Measurements from ENCODE around the gene ATP23. TPM values are rescaled to one million over a fixed set of nuclear protein-coding genes. Genes with fewer than 3 reads are reported as not detected.

ATP23 gene
- polyA plus RNA-seq, 1 of the 3 experiments (the other 2 are of a cell fraction) = 6.4 TPM

DNA sequence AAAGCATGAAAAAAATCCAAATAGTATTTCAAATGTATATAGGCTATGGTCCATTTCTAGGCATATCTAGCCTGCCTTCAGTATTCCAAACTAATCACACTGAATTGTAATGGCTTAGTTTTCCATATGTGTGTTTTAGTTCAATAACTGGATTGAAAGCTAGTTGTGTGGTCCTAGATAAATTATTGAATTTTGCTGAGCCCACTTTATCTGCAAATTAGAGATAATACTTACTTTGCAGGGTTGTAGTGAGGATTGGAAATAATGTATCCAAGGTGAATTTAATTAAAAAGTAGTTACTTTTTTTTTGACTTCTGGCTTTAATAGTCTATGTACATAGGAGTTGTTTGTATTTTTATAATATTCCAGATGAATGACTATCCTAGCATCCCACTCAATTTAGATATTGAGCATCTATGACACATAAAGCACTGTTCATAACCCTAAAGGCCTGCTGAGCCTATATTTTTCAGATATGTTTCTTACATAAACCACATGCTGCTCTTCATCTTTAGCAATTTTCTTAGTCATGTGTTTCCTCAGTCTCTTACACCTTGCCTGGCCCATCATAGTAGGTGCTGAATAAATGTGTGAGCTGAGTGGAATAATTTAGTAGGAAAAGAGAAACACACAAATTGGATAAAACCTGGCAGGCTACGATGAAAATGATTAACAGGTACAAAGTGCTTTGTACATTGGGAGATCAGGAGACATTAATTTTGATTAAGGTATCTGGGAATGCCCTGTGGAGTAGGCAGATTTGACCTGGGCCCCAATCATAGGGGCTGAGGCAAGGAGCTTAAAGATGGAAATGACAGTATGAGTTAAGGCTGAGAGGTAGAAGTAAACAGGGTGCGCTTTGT lies 1.1 kb upstream of the ATP23 start:
- Histone ChIP-seq H3K4me1 (ENCODE audit: control insufficient read depth in 1 of 2, insufficient read depth in 2 of 2, low read depth in 1 of 2, low read length in 1 of 2) (peaks cover 4 to 9% of the 10 kb centered on the region in 2 experiments; a peak in 3 of 4 replicates), H3K79me2 (ENCODE audit: insufficient read depth) (0 out of 2 replicates have a peak, but pooled peaks cover 2% of the 10 kb centered on the region), H3F3A (replicated peaks; ENCODE audit: insufficient read depth) (no peaks in the 10 kb centered on the region), H3K9me3 (no peaks in the 10 kb centered on the region), H4K20me1 (ENCODE audit: insufficient read depth) (no peaks in the 10 kb centered on the region), H3K27me3 (ENCODE audit: insufficient read depth) (no peaks in the 10 kb centered on the region), H3K4me3 (ENCODE audit: low read depth in 2 of 2, low read length in 1 of 2) (peak overlapping the region in 1 of 2 experiments; percentile 63; a peak in 2 of 4 replicates), H3K9me2 (no peaks in the 10 kb centered on the region), H3K9ac (no peak overlapping the region), H3K4me2 (peak overlapping the region; percentile 91), H3K36me3 (replicated peaks in 1 of 2; ENCODE audit: control insufficient read depth in 1 of 2, insufficient read depth in 2 of 2, low read length in 1 of 2) (no peaks in the 10 kb centered on the region), H3K27ac (ENCODE audit: low read depth in 2 of 2, low read length in 1 of 2) (peak overlapping the region; percentile 70 to 86; a peak in 2 of 4 replicates), H2AFZ (ENCODE audit: low read depth) (peak overlapping the region; percentile 93)
- TF ChIP-seq CHD2 (IDR thresholded peaks at IDR 0.05; ENCODE audit: low read length, partially characterized antibody) = no peak
- TF ChIP-seq NFIC (IDR thresholded peaks at IDR 0.05; ENCODE audit: borderline replicate concordance) = no peak
- TF ChIP-seq SMC3 (IDR thresholded peaks at IDR 0.05; ENCODE audit: low read depth, low read length) = no peak
- no peak for TF ChIP-seq YY1 (IDR thresholded peaks at IDR 0.05; ENCODE audit: low read depth)
- CTCF ChIA-PET = no interaction called here
- WGBS (ENCODE audit: low lambda C conversion rate) = 44% methylated on average over 2 of the region's 2 CpGs
- no peak for DNase-seq
- POLR2A ChIA-PET = interaction anchor here (1.1 kb wide), 1 partner anchor 122 kb away, joined by 3 read pairs; the partner anchor contains the start of gene AVIL

DNA sequence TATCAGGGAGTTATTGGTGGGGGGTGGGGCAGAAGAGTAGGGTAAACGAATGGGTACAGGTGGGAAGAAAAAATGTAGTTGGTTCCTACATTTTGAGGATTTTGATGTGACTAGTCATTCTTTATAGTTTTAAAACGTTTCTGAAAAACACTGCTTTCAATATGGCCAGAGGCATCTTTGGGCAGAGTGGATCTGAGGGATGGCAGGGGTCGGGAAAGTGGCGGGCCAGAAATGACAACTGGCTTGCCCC lies 527 bp upstream of the ATP23 start:
- DNase-seq = no peak
- H3K36me3 ChIP-seq (replicated peaks in 1 of 2; ENCODE audit: control insufficient read depth in 1 of 2, insufficient read depth in 2 of 2, low read length in 1 of 2) = no peaks in the 10 kb centered on the region
- H3K4me1 ChIP-seq (ENCODE audit: control insufficient read depth in 1 of 2, insufficient read depth in 2 of 2, low read depth in 1 of 2, low read length in 1 of 2) = peaks cover 4 to 8% of the 10 kb centered on the region in 2 experiments; a peak in 2 of 4 replicates
- peak overlapping the region; percentile 67 for H3K9ac ChIP-seq
- peak overlapping the region; percentile 70 to 86 for H3K27ac ChIP-seq (ENCODE audit: low read depth in 2 of 2, low read length in 1 of 2)
- H3K9me2 ChIP-seq = no peaks in the 10 kb centered on the region
- no peaks in the 10 kb centered on the region for H4K20me1 ChIP-seq (ENCODE audit: insufficient read depth)
- H3K4me3 ChIP-seq (ENCODE audit: low read depth in 2 of 2, low read length in 1 of 2) = peak overlapping the region; percentile 63 to 81
- ChIA-PET POLR2A (interaction anchor here (1.1 kb wide), 1 partner anchor 123 kb away, joined by 3 read pairs; the partner anchor contains the start of gene AVIL), CTCF (no interaction called here)
- WGBS (ENCODE audit: low lambda C conversion rate) = 13% methylated on average over 4 of the region's 4 CpGs
- H3K4me2 ChIP-seq = peak overlapping the region; percentile 91
- H3K9me3 ChIP-seq = no peaks in the 10 kb centered on the region
- peak overlapping the region; percentile 93 for H2AFZ ChIP-seq (ENCODE audit: low read depth)
- H3K27me3 ChIP-seq (ENCODE audit: insufficient read depth) = no peaks in the 10 kb centered on the region
- H3F3A ChIP-seq (replicated peaks; ENCODE audit: insufficient read depth) = no peaks in the 10 kb centered on the region
- H3K79me2 ChIP-seq (ENCODE audit: insufficient read depth) = no peaks in the 10 kb centered on the region
- TF ChIP-seq, protein P1, sequence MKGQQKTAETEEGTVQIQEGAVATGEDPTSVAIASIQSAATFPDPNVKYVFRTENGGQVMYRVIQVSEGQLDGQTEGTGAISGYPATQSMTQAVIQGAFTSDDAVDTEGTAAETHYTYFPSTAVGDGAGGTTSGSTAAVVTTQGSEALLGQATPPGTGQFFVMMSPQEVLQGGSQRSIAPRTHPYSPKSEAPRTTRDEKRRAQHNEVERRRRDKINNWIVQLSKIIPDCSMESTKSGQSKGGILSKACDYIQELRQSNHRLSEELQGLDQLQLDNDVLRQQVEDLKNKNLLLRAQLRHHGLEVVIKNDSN (IDR thresholded peaks at IDR 0.05; ENCODE audit: borderline replicate concordance, low read depth) = no peak
- TF ChIP-seq, protein P2, sequence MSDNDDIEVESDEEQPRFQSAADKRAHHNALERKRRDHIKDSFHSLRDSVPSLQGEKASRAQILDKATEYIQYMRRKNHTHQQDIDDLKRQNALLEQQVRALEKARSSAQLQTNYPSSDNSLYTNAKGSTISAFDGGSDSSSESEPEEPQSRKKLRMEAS (IDR thresholded peaks at IDR 0.05; ENCODE audit: low read depth) = no peak
- TF ChIP-seq RXRA (IDR thresholded peaks at IDR 0.05; ENCODE audit: borderline replicate concordance, low read depth) (no peak), FOXJ3 (CRISPR knock-in tag; IDR thresholded peaks at IDR 0.05) (no peak), NFIC (IDR thresholded peaks at IDR 0.05; ENCODE audit: borderline replicate concordance) (no peak), MXI1 (IDR thresholded peaks at IDR 0.05; ENCODE audit: low read depth, low read length) (no peak), CHD2 (IDR thresholded peaks at IDR 0.05; ENCODE audit: low read length, partially characterized antibody) (peak; percentile 24)
- TF ChIP-seq, protein P3, sequence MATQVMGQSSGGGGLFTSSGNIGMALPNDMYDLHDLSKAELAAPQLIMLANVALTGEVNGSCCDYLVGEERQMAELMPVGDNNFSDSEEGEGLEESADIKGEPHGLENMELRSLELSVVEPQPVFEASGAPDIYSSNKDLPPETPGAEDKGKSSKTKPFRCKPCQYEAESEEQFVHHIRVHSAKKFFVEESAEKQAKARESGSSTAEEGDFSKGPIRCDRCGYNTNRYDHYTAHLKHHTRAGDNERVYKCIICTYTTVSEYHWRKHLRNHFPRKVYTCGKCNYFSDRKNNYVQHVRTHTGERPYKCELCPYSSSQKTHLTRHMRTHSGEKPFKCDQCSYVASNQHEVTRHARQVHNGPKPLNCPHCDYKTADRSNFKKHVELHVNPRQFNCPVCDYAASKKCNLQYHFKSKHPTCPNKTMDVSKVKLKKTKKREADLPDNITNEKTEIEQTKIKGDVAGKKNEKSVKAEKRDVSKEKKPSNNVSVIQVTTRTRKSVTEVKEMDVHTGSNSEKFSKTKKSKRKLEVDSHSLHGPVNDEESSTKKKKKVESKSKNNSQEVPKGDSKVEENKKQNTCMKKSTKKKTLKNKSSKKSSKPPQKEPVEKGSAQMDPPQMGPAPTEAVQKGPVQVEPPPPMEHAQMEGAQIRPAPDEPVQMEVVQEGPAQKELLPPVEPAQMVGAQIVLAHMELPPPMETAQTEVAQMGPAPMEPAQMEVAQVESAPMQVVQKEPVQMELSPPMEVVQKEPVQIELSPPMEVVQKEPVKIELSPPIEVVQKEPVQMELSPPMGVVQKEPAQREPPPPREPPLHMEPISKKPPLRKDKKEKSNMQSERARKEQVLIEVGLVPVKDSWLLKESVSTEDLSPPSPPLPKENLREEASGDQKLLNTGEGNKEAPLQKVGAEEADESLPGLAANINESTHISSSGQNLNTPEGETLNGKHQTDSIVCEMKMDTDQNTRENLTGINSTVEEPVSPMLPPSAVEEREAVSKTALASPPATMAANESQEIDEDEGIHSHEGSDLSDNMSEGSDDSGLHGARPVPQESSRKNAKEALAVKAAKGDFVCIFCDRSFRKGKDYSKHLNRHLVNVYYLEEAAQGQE (IDR thresholded peaks at IDR 0.05; ENCODE audit: low read depth, low read length) = no peak
